ENCODE measurements around the gene LHX3.

The LHX3 gene

GRCh38 chr9:136204838-136205706 lies at the start of gene LHX3:
LHX3 (minus strand) TSS chr9:136205128; CDS start chr9:136205012, 116 bp downstream.
- Histone ChIP-seq H3K4me2 (ENCODE audit: low read length) (no peak within 1 kb of the TSS), H4K20me1 (ENCODE audit: insufficient read depth, low read length) (peaks cover 11% of the 10 kb centered on the region; the same call in 1 of the 2 replicates), H3K27ac (ENCODE audit: low read length) (no peak within 1 kb of the TSS), H3K36me3 (replicated peaks; ENCODE audit: low read depth, low read length) (peaks cover 5% of the 10 kb centered on the region), H3K79me2 (ENCODE audit: low read length) (no peaks in the 10 kb centered on the region), H3K4me3 (ENCODE audit: low read length) (no peak within 1 kb of the TSS), H3K4me1 (ENCODE audit: low read length) (no peaks in the 10 kb centered on the region), H2AFZ (ENCODE audit: low read depth, low read length) (no peak within 1 kb of the TSS), H3K9ac (ENCODE audit: low read length) (no peak within 1 kb of the TSS), H3K9me3 (ENCODE audit: insufficient read depth, low read length) (no peaks in the 10 kb centered on the region), H3K27me3 (ENCODE audit: low read depth, low read length) (no peaks in the 10 kb centered on the region)
- TF ChIP-seq EZH2phosphoT487 (IDR thresholded peaks at IDR 0.05; ENCODE audit: low read depth) (no peak), CTCF (IDR thresholded peaks at IDR 0.05; ENCODE audit: low read depth, low read length) (no peak)

- Histone ChIP-seq H3K79me2 (ENCODE audit: low read length) (no peaks in the 10 kb centered on the region), H3K27me3 (ENCODE audit: low read depth, low read length) (0 out of 2 replicates have a peak, but pooled peaks cover 7% of the 10 kb centered on the region)
Measured at GRCh38 chr9:136253246-136254130, 48.6 kb upstream of the LHX3 start.

GRCh38 chr9:136252846-136253245 lies 47.9 kb upstream of the LHX3 start:
- Histone ChIP-seq H3K27me3 (ENCODE audit: low read depth, low read length) (0 out of 2 replicates have a peak, but pooled peaks cover 7% of the 10 kb centered on the region), H3K36me3 (replicated peaks; ENCODE audit: low read depth, low read length) (no peaks in the 10 kb centered on the region), H3K4me1 (ENCODE audit: low read length) (no peaks in the 10 kb centered on the region)

More at GRCh38 chr9:136253246-136254130, 48.6 kb upstream of the LHX3 start:
- no peaks in the 10 kb centered on the region for H4K20me1 ChIP-seq (ENCODE audit: insufficient read depth, low read length)
- no peak overlapping the region for H3K9ac ChIP-seq (ENCODE audit: low read length)
- no peak overlapping the region for H2AFZ ChIP-seq (ENCODE audit: low read depth, low read length)
- no peak overlapping the region for H3K4me3 ChIP-seq (ENCODE audit: low read length)
- H3K36me3 ChIP-seq (replicated peaks; ENCODE audit: low read depth, low read length) = no peaks in the 10 kb centered on the region
- TF ChIP-seq EZH2phosphoT487 (IDR thresholded peaks at IDR 0.05; ENCODE audit: low read depth) (no peak), CTCF (IDR thresholded peaks at IDR 0.05; ENCODE audit: low read depth, low read length) (no peak)
- H3K4me1 ChIP-seq (ENCODE audit: low read length) = no peaks in the 10 kb centered on the region
- no peak overlapping the region for H3K4me2 ChIP-seq (ENCODE audit: low read length)
- H3K9me3 ChIP-seq (ENCODE audit: insufficient read depth, low read length) = no peaks in the 10 kb centered on the region
- H3K27ac ChIP-seq (ENCODE audit: low read length) = no peak overlapping the region

More at GRCh38 chr9:136252846-136253245, 47.9 kb upstream of the LHX3 start:
- no peak overlapping the region for H3K4me2 ChIP-seq (ENCODE audit: low read length)
- no peak overlapping the region for H2AFZ ChIP-seq (ENCODE audit: low read depth, low read length)
- TF ChIP-seq CTCF (IDR thresholded peaks at IDR 0.05; ENCODE audit: low read depth, low read length) (no peak), EZH2phosphoT487 (IDR thresholded peaks at IDR 0.05; ENCODE audit: low read depth) (no peak)
- H3K27ac ChIP-seq (ENCODE audit: low read length) = no peak overlapping the region
- H3K4me3 ChIP-seq (ENCODE audit: low read length) = no peak overlapping the region
- no peaks in the 10 kb centered on the region for H3K79me2 ChIP-seq (ENCODE audit: low read length)
- no peaks in the 10 kb centered on the region for H4K20me1 ChIP-seq (ENCODE audit: insufficient read depth, low read length)
- no peaks in the 10 kb centered on the region for H3K9me3 ChIP-seq (ENCODE audit: insufficient read depth, low read length)
- no peak overlapping the region for H3K9ac ChIP-seq (ENCODE audit: low read length)

Data from OCI-LY3 (cell line).